Left lung (tissue), 10 donors: ENCODE data around the gene LIMS1. TPM values are rescaled to one million over a fixed set of nuclear protein-coding genes. Genes with fewer than 3 reads are reported as not detected.
"Not testable (repeated sequence)": the region's sequence is repeated elsewhere in the genome, so short reads cannot be mapped to it uniquely, and the experiment has no call there.

Experiments
- ATAC-seq: fragments of 200-7000 bp; cut with Tn5 transposase; one replicate; pipeline ENCODE4 v1.9.1; 2020; ENCODE audit warnings: moderate library complexity
- DNase-seq, 4 donors: peaks; one replicate each; pipeline ENCODE4 v3.0.0-alpha.2; 2013 to 2020
- H3K27ac ChIP-seq, 2 donors: fragments of 200-600 bp; sonication (generic) in 1 of 2; one replicate each; pipeline versions ENCODE4 v1.5.0 to v1.8.0; 2020 to 2021
- H3K27me3 ChIP-seq, 2 donors: fragments of 200-600 bp; sonication (generic) in 1 of 2; one replicate each; pipeline versions ENCODE4 v1.5.0 to v1.8.0; 2020 to 2021
- H3K36me3 ChIP-seq, 2 donors: fragments of 200-600 bp; sonication (generic) in 1 of 2; one replicate each; pipeline versions ENCODE4 v1.5.0 to v1.8.0; 2020 to 2021
- H3K4me1 ChIP-seq, 2 donors: fragments of 200-600 bp; one replicate each; pipeline ENCODE4 v1.8.0; 2021
- H3K4me3 ChIP-seq, 2 donors: fragments of 200-600 bp; sonication (generic) in 1 of 2; one replicate each; pipeline versions ENCODE4 v1.5.0 to v1.8.0; 2020 to 2021; ENCODE audit warnings: mild to moderate bottlenecking in 1 of 2
- H3K9me3 ChIP-seq, 2 donors: fragments of 200-600 bp; sonication (generic) in 1 of 2; one replicate each; pipeline versions ENCODE4 v1.5.0 to v1.8.0; 2020 to 2021
- intact Hi-C, 2 donors: fragments of 100-400 bp; cut with DNase I; formaldehyde crosslinking; loops; one replicate each; pipeline versions ENCODE4 v1.11.2 to v1.14.2; 2022
- polyA plus RNA-seq, 6 donors: library from polyadenylated mRNA; unstranded; fragments of 120-200 nt; gene quantifications; one replicate each; pipeline ENCODE4 v1.2.1, GENCODE V29; 2013; ENCODE audit not compliant: insufficient read length in 6 of 6
- total RNA-seq, 2 donors: library from RNA; stranded (reverse); fragmentation: NEBNext Ultra II Directional; extraction: Animal tissue kit (Norgen Biotek cat#: 25700); gene quantifications; one replicate each; pipeline ENCODE4 v1.2.1, GENCODE V29; 2021
- TF ChIP-seq, protein P1 (sequence below), 2 donors: fragments of 200-600 bp; sonication (generic) in 1 of 2; IDR thresholded peaks; one replicate each; pipeline versions ENCODE4 v1.5.0 to v1.8.0; 2021; ENCODE audit warnings: antibody characterized with exemption in 2 of 2
- donor health status: DM: no; HTN: yes; CAD: no.
- donor health status: DM: no; HTN: no; CAD: no.

LIMS1 gene
- total and polyA plus RNA-seq, 8 donors = 63.2 to 122 (median 70.4) TPM

DNA sequence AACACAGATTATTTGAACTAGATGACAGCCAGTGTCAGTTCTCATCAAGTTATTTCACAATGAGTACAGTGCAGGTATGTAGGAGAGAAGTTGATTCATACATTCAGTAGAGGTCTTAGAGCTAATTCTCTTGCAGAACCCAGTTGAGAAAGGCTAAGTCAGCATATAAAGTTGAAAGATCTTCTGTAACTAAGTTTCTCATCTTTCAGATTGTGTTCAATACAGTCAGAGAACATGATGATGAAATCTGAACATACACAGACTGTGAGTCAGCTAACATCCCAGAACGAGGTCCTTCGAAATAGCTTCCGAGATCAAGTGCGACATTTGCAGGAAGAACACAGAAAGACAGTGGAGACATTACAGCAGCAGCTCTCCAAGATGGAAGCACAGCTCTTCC is 41.9 kb upstream of the LIMS1 start:
- no peak overlapping the region for H3K27ac ChIP-seq
- H3K4me3 ChIP-seq = no peak overlapping the region
- no peaks in the 10 kb centered on the region for H3K27me3 ChIP-seq
- H3K36me3 ChIP-seq = peaks cover 0 to 87% of the 10 kb centered on the region in 2 donors
- TF ChIP-seq, protein P1, sequence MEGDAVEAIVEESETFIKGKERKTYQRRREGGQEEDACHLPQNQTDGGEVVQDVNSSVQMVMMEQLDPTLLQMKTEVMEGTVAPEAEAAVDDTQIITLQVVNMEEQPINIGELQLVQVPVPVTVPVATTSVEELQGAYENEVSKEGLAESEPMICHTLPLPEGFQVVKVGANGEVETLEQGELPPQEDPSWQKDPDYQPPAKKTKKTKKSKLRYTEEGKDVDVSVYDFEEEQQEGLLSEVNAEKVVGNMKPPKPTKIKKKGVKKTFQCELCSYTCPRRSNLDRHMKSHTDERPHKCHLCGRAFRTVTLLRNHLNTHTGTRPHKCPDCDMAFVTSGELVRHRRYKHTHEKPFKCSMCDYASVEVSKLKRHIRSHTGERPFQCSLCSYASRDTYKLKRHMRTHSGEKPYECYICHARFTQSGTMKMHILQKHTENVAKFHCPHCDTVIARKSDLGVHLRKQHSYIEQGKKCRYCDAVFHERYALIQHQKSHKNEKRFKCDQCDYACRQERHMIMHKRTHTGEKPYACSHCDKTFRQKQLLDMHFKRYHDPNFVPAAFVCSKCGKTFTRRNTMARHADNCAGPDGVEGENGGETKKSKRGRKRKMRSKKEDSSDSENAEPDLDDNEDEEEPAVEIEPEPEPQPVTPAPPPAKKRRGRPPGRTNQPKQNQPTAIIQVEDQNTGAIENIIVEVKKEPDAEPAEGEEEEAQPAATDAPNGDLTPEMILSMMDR (IDR thresholded peaks at IDR 0.05) = no peak
- no peaks in the 10 kb centered on the region for H3K9me3 ChIP-seq
- DNase-seq = no peak
- peak; percentile 44 for ATAC-seq
- H3K4me1 ChIP-seq = no peaks in the 10 kb centered on the region
- intact Hi-C loops = no loop called here

DNA sequence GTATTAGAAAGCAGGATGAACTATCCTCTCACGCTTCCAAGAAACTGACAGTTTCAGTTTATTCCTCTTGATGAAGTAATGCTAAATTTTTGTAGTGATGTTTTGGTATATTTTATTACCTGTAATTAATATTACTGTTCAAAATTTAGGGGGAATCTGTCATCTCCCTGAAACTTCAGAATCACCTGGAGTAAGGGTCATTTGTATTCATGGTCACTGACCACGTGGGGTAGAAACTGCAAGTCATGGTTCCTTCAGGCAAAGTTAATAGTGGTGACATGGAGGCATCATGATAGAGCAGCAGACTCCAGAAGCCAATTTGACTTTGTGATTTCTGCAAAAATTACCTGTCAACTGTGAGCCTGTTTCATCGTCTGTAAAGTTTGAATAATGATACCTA is 38.1 kb upstream of the LIMS1 start:
- DNase-seq, H3K27ac ChIP-seq, intact Hi-C loops, H3K27me3 ChIP-seq, ATAC-seq, H3K4me1 ChIP-seq, H3K9me3 ChIP-seq, H3K4me3 ChIP-seq: not testable (repeated sequence)
- peaks cover 0 to 59% of the 10 kb centered on the region in 2 donors for H3K36me3 ChIP-seq

DNA sequence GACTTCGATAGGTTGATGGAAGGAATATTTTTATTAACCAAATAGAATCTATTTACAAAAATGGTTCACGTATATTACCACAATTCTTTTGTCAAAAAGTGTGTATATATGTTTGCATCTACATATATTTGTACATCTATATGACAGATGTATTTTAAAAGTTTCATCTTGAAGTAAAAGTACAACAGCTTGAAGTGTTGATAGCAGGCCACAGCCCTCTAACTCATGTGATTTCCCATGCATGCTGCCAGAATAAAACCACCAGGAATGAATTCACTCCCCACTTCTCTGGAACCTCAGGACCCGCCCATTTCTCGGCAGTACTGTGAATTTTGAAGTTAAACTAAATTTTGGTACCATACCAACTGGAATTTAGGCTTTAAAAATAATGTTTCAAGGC is 26.6 kb upstream of the LIMS1 start:
- H3K9me3 ChIP-seq, H3K27me3 ChIP-seq, ATAC-seq, DNase-seq, intact Hi-C loops, H3K4me1 ChIP-seq, H3K4me3 ChIP-seq, H3K27ac ChIP-seq: not testable (repeated sequence)
- H3K36me3 ChIP-seq = peaks cover 0 to 14% of the 10 kb centered on the region in 2 donors

DNA sequence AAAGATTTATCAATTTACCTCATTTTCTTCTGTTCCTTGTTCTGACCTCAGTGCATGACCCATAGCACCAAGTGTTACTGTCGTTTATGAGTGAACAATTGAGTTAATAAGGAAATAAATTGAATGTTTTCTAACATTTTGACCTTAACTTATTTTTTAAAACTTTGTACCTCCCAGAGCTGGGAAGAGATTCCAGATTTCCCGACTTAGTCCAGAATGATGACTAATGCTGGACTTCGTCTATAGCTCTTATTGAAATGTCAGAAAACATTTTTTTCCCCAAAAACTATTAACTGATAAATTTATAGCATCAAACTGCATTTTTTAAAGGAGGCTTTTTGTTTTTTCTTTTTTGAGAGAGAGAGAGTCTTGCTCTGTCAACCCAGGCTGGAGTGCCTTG is 21.8 kb upstream of the LIMS1 start:
- H3K9me3 ChIP-seq, H3K27me3 ChIP-seq, H3K27ac ChIP-seq, ATAC-seq, H3K4me1 ChIP-seq, intact Hi-C loops, H3K36me3 ChIP-seq, DNase-seq, H3K4me3 ChIP-seq: not testable (repeated sequence)

DNA sequence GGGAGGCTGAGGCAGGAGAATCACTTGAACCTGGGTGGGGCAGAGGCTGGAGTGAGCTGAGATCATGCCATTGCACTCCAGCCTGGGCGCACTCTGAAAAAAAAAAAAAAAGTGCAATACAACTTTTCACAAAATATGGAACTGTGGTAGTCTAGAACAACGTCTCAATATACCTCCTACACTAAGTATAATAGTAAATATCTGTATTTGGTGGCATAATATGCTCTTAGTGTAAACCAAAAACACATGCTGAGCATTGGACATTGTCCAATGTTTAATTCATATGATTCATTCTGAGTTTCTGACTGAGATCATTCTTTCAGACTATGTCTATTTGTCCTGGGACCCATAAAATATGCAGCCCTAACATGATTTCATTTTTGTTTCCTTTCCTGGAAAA is 19.8 kb upstream of the LIMS1 start:
- H3K4me3 ChIP-seq, H3K27me3 ChIP-seq, H3K9me3 ChIP-seq, DNase-seq, H3K4me1 ChIP-seq, ATAC-seq, intact Hi-C loops, H3K36me3 ChIP-seq, H3K27ac ChIP-seq: not testable (repeated sequence)

DNA sequence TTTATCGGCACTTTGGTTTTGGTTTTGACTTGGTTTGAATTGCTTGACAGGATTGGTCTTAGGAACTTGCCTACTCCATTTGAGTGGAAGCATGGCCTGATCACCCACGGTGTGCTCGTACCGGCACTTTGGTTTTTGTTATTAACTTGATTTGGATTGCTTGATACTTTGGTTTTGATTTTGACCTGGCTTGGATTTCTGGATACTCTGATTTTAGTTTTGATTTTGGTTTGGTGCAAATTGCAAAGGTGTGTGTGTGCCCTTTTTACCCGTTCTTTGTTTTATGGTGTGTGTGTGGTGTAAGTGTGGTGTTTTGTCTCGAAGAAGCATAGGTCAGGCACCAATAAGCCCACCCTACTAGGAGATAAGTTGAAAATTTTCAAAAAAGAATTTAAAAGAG is 9.6 kb upstream of the LIMS1 start:
- intact Hi-C loops, DNase-seq, H3K4me3 ChIP-seq, H3K27me3 ChIP-seq, H3K36me3 ChIP-seq, ATAC-seq, H3K27ac ChIP-seq, H3K4me1 ChIP-seq, H3K9me3 ChIP-seq: not testable (repeated sequence)

DNA sequence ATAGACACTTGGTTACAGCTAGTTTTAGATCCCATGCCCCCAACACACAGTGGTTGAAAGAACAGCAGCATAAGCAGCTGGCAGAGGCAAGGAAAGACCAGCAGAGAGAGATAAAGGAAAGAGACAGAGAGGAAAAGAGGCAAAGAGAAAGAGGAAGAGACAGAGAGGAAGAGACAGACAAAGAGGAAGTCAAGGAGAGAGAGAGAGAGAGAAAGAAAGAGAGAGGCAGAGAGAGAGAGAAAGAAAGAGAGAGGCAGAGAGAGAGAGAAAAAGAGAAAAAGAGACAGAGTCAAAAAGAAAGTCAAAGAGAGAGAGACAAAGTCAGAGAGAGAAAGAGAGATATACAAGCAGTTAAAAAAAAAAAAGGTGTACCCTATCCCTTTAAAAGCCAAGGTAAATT is 9.0 kb upstream of the LIMS1 start:
- H3K36me3 ChIP-seq, H3K27ac ChIP-seq, intact Hi-C loops, H3K27me3 ChIP-seq, H3K9me3 ChIP-seq, H3K4me1 ChIP-seq, H3K4me3 ChIP-seq, DNase-seq, ATAC-seq: not testable (repeated sequence)

DNA sequence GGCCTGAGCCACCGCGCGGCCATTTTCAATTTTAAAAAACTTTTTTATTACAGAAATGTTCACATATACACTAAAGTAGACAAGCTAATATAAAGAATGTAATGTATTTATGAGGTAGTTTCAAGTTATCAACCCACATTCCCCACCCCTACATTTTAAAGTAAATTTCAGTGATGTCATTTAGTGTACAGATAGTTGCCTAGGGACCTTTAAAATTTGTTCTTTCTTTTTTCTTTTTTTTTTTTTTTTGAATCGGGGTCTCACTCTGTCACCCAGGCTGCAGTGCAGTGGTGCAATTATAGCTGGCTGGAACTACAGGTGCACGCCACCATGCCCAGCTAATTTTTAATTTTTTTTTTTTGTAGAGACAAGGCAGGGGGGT is 2.6 kb upstream of the LIMS1 start:
- no peak overlapping the region for H3K4me3 ChIP-seq
- ATAC-seq (no peak), DNase-seq (no peak)
- intact Hi-C loops = no loop called here
- no peaks in the 10 kb centered on the region for H3K36me3 ChIP-seq
- H3K4me1 ChIP-seq = peaks cover 0 to 18% of the 10 kb centered on the region in 2 donors
- H3K27ac ChIP-seq = no peak overlapping the region
- H3K9me3 ChIP-seq = no peaks in the 10 kb centered on the region
- H3K27me3 ChIP-seq = no peaks in the 10 kb centered on the region
- TF ChIP-seq, protein P1 (IDR thresholded peaks at IDR 0.05) = no peak
